HG03025 (cell line): ENCODE data around the gene POTEB3.
"Not testable (repeated sequence)": the region's sequence is repeated elsewhere in the genome, so short reads cannot be mapped to it uniquely, and the experiment has no call there.

Source experiments
- ATAC-seq: cut with Tn5 transposase; IDR thresholded peaks from one replicate; pipeline ENCODE4 v1.9.1; 2021; ENCODE audit warnings: mild to moderate bottlenecking, moderate library complexity; ENCODE audit not compliant: unreplicated experiment, low FRiP score

Gene POTEB3

GRCh38 chr15:21440399-21440798 lies at the start of gene POTEB3:
POTEB3 (minus strand) TSS chr15:21440499; CDS start chr15:21440011, 488 bp downstream.
- not testable (repeated sequence) for ATAC-seq

- ATAC-seq: not testable (repeated sequence)
Observed at GRCh38 chr15:21453683-21454082, 13.4 kb upstream of the POTEB3 start.

GRCh38 chr15:21451920-21452563 lies 11.7 kb upstream of the POTEB3 start:
- ATAC-seq: not testable (repeated sequence)

GRCh38 chr15:21451487-21451886 lies 11.2 kb upstream of the POTEB3 start:
- not testable (repeated sequence) for ATAC-seq

- not testable (repeated sequence) for ATAC-seq
Observed at GRCh38 chr15:21407366-21407765, 32.9 kb downstream of the POTEB3 start.

GRCh38 chr15:21401531-21401930 lies 38.8 kb downstream of the POTEB3 start:
- not testable (repeated sequence) for ATAC-seq

- not testable (repeated sequence) for ATAC-seq
Observed at GRCh38 chr15:21399111-21399510, 41.2 kb downstream of the POTEB3 start.

- not testable (repeated sequence) for ATAC-seq
Observed at GRCh38 chr15:21398511-21398910, 41.8 kb downstream of the POTEB3 start.

- not testable (repeated sequence) for ATAC-seq
Observed at GRCh38 chr15:21397656-21398055, 42.6 kb downstream of the POTEB3 start.

- ATAC-seq: not testable (repeated sequence)
Observed at GRCh38 chr15:21397186-21397585, 43.1 kb downstream of the POTEB3 start.

GRCh38 chr15:21385961-21386360 lies 54.3 kb downstream of the POTEB3 start:
- not testable (repeated sequence) for ATAC-seq

GRCh38 chr15:21383866-21384485 lies 56.3 kb downstream of the POTEB3 start:
- not testable (repeated sequence) for ATAC-seq

GRCh38 chr15:21373682-21374081 lies 66.6 kb downstream of the POTEB3 start:
- ATAC-seq: not testable (repeated sequence)

GRCh38 chr15:21369177-21369576 lies 71.1 kb downstream of the POTEB3 start:
- not testable (repeated sequence) for ATAC-seq

GRCh38 chr15:21368625-21369024 lies 71.7 kb downstream of the POTEB3 start:
- ATAC-seq: not testable (repeated sequence)
